Gastroesophageal sphincter (tissue), 3 donors: ENCODE measurements around the gene SETBP1.

ENCODE experiments used
- CTCF ChIP-seq, 4 experiments: fragments of 200-600 bp in 2 of 4; fragments of 450-650 bp in 2 of 4; sonication (generic) in 1 of 4; IDR thresholded peaks; one replicate each; pipeline ENCODE4 v1.5.1; 2017 to 2019; ENCODE audit warnings: antibody characterized with exemption in 4 of 4, mild to moderate bottlenecking in 2 of 4, moderate library complexity in 2 of 4
- EP300 ChIP-seq: sonication (generic); formaldehyde crosslinking; IDR thresholded peaks from one replicate; pipeline ENCODE4 v1.6.1; 2017; ENCODE audit warnings: antibody characterized with exemption, mild to moderate bottlenecking
- POLR2A ChIP-seq, 2 donors: fragments of 450-650 bp; IDR thresholded peaks; one replicate each; pipeline ENCODE4 v1.6.1; 2017; ENCODE audit warnings: antibody characterized with exemption in 2 of 2, mild to moderate bottlenecking in 2 of 2, moderate library complexity in 1 of 2
- POLR2AphosphoS5 ChIP-seq: sonication (generic); formaldehyde crosslinking; IDR thresholded peaks from one replicate; pipeline ENCODE4 v1.6.1; 2017; ENCODE audit warnings: antibody characterized with exemption

GRCh38 chr18:44811572-44812125 is 131.0 kb downstream of the SETBP1 start:
- TF ChIP-seq CTCF (IDR thresholded peaks at IDR 0.05) (no peak), POLR2AphosphoS5 (no peak), POLR2A (IDR thresholded peaks at IDR 0.05) (no peak), EP300 (no peak)
